GM23248 (cell line): ENCODE data around the gene ZDHHC6. TPM values are rescaled to one million over a fixed set of nuclear protein-coding genes. Genes with fewer than 3 reads are reported as not detected.

Experiments used
- DNase-seq: peaks from one replicate; pipeline ENCODE4 v3.0.0-alpha.2; 2015
- H2AFZ ChIP-seq: fragments of 200-600 bp; sonication (generic); 2 replicates; pipeline ENCODE4 v1.6.1; 2016; ENCODE audit warnings: antibody characterized with exemption
- H3F3A ChIP-seq: fragments of 200-600 bp; sonication (generic); 2 replicates; pipeline ENCODE4 v1.6.1; 2016; ENCODE audit warnings: mild to moderate bottlenecking, antibody characterized with exemption, mixed run types; ENCODE audit not compliant: insufficient read depth
- H3K27ac ChIP-seq: fragments of 200-600 bp; sonication (generic); 2 replicates; pipeline ENCODE4 v1.5.1; 2016; ENCODE audit warnings: mild to moderate bottlenecking
- H3K27me3 ChIP-seq: fragments of 200-600 bp; sonication (generic); replicated peaks from 2 replicates; pipeline ENCODE4 v1.6.1; 2016; ENCODE audit warnings: mild to moderate bottlenecking; ENCODE audit not compliant: insufficient read depth
- H3K36me3 ChIP-seq: fragments of 200-600 bp; sonication (generic); 2 replicates; pipeline ENCODE4 v1.6.1; 2016; ENCODE audit warnings: low read depth, mild to moderate bottlenecking
- H3K4me1 ChIP-seq: fragments of 200-600 bp; sonication (generic); 2 replicates; pipeline ENCODE4 v1.6.1; 2016; ENCODE audit warnings: mild to moderate bottlenecking; ENCODE audit not compliant: insufficient read depth
- H3K4me2 ChIP-seq: fragments of 200-600 bp; sonication (generic); one replicate; pipeline ENCODE4 v1.6.1; 2016; ENCODE audit warnings: mild to moderate bottlenecking; ENCODE audit not compliant: unreplicated experiment
- H3K4me3 ChIP-seq: fragments of 200-600 bp; sonication (generic); 2 replicates; pipeline ENCODE4 v1.5.1; 2016; ENCODE audit warnings: mild to moderate bottlenecking
- H3K79me2 ChIP-seq: fragments of 200-600 bp; sonication (generic); 2 replicates; pipeline ENCODE4 v1.6.1; 2016; ENCODE audit warnings: mild to moderate bottlenecking; ENCODE audit not compliant: insufficient read depth
- H3K9ac ChIP-seq: fragments of 200-600 bp; sonication (generic); 2 replicates; pipeline ENCODE4 v1.6.1; 2016; ENCODE audit warnings: mild to moderate bottlenecking
- H3K9me2 ChIP-seq: fragments of 200-600 bp; sonication (generic); 2 replicates; pipeline ENCODE4 v1.6.1; 2016; ENCODE audit warnings: mixed run types, mild to moderate bottlenecking, moderate library complexity; ENCODE audit not compliant: insufficient read depth
- H3K9me3 ChIP-seq: fragments of 200-600 bp; sonication (generic); one replicate; pipeline ENCODE4 v1.6.1; 2017; ENCODE audit warnings: low read depth
- H4K20me1 ChIP-seq: fragments of 200-600 bp; sonication (generic); 2 replicates; pipeline ENCODE4 v1.6.0; 2016; ENCODE audit not compliant: insufficient read depth
- EZH2 ChIP-seq: fragments of 200-600 bp; sonication (generic); IDR thresholded peaks from 2 replicates; pipeline ENCODE4 v1.6.1; 2018; ENCODE audit warnings: antibody characterized with exemption, mild to moderate bottlenecking; ENCODE audit not compliant: insufficient read depth, poor library complexity, severe bottlenecking
- EZH2phosphoT487 ChIP-seq: fragments of 200-600 bp; sonication (generic); IDR thresholded peaks from 2 replicates; pipeline ENCODE4 v1.6.1; 2018; ENCODE audit warnings: antibody characterized with exemption, moderate library complexity, mild to moderate bottlenecking, low read depth; ENCODE audit not compliant: insufficient read depth
- WGBS, 2 experiments: methylation state at CpG; one replicate each; pipeline ENCODE4 v1.1.6; 2015 to 2017; ENCODE audit warnings: low lambda C conversion rate in 2 of 2, low coverage in 1 of 2; ENCODE audit errors: missing lambda C conversion rate in 2 of 2; 5-methylcytosine and 5-hydroxymethylcytosine counted together
- in situ Hi-C: fragments of 300-500 bp; cut with MboI; formaldehyde crosslinking; loops from 2 replicates; pipeline ENCODE4 v1.15.0; 2020
- polyA plus RNA-seq: library from polyadenylated mRNA; unstranded; fragments of >200 nt; fragmentation: Nextera tagmentation; extraction: Ambion mirVana; gene quantifications from 2 replicates; pipeline ENCODE4 v1.2.1, GENCODE V29; 2016
- total RNA-seq: library from RNA; depleted of rRNA; stranded (reverse); fragments of >200 nt; shearing (Covaris generic); gene quantifications from 2 replicates; pipeline ENCODE4 v1.2.3, GENCODE V29; 2014

Gene ZDHHC6
- total and polyA plus RNA-seq, 2 experiments from 2014 or later: 23.6 to 47.1 TPM

DNA sequence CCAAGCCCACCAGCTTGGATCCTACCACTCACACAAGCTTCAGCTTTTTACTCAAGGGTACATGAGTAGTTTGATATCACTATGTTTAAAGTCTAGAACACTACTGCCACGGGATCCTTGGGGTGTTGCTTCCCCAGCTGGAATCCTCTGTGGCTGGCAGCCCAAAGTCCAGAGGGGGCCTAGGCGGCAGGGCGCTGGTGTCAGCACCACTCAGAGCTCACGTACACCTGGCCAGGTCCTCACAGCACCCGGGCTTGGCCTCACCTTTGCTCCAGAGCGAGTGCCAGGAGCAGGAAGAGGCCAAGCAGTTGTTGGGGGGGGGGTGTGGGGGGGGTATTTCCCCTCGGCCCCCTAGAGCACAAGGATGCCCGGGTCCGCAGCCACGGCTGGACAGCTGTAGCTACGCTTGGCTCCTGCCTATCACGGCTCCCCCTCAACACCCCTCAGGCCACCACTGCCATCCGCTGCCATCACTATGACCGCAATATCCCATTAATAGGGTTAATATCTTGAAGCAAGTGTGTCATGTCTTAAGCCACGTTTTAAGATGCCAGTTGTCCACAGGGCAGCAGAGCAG lies 17.0 kb downstream of the ZDHHC6 start:
- WGBS, 2 experiments: 78 to 79% methylated on average over 15 of the region's 15 CpGs
- Histone ChIP-seq H3K9me2 (no peaks in the 10 kb centered on the region), H3K4me2 (no peak overlapping the region), H3K4me1 (no peaks in the 10 kb centered on the region), H3F3A (peaks cover 7% of the 10 kb centered on the region; the same call in 1 of the 2 replicates), H2AFZ (no peak overlapping the region), H3K27me3 (no peaks in the 10 kb centered on the region), H3K36me3 (peaks cover 45% of the 10 kb centered on the region), H3K4me3 (no peak overlapping the region), H3K9me3 (no peaks in the 10 kb centered on the region), H3K27ac (no peak overlapping the region), H3K79me2 (no peaks in the 10 kb centered on the region), H3K9ac (no peak overlapping the region), H4K20me1 (no peaks in the 10 kb centered on the region)
- TF ChIP-seq EZH2 (no peak), EZH2phosphoT487 (no peak)
- no peak for DNase-seq
- in situ Hi-C loops: loop anchor here (25.0 kb wide), 1 partner anchor 267 kb away; no protein-coding TSS in a partner anchor

DNA sequence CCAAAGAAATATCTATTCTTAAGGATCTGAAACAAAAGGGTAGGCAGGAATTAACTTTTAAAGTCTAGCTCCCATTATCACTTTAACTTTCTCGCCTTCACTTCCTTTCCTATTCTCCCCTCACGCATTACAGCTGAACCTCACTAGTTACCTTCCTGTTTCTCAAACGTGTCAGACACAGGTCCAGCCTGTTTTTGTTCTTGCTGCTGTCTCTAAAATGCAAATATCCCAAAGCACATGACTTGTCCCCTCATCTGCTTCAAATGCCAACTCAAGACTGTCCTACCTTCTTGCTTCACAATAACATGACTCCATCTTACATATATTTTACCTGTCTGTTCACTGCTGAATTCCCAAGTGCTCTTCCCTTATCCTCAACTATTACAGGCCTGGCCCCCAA lies 17.6 kb downstream of the ZDHHC6 start:
- Histone ChIP-seq H3K9me3 (no peaks in the 10 kb centered on the region), H3K9ac (no peak overlapping the region), H3K4me1 (no peaks in the 10 kb centered on the region), H3K27me3 (no peaks in the 10 kb centered on the region), H3K4me3 (no peak overlapping the region), H2AFZ (no peak overlapping the region), H3K36me3 (peaks cover 39% of the 10 kb centered on the region), H3K9me2 (no peaks in the 10 kb centered on the region), H4K20me1 (no peaks in the 10 kb centered on the region), H3F3A (peaks cover 7% of the 10 kb centered on the region; the same call in 1 of the 2 replicates), H3K4me2 (no peak overlapping the region), H3K27ac (no peak overlapping the region), H3K79me2 (no peaks in the 10 kb centered on the region)
- in situ Hi-C loops: loop anchor here (25.0 kb wide), 1 partner anchor 267 kb away; no protein-coding TSS in a partner anchor
- DNase-seq: no peak
- 81 to 90% methylated on average over 3 of the region's 3 CpGs for WGBS, 2 experiments
- no peak for TF ChIP-seq EZH2phosphoT487
- TF ChIP-seq EZH2: no peak

DNA sequence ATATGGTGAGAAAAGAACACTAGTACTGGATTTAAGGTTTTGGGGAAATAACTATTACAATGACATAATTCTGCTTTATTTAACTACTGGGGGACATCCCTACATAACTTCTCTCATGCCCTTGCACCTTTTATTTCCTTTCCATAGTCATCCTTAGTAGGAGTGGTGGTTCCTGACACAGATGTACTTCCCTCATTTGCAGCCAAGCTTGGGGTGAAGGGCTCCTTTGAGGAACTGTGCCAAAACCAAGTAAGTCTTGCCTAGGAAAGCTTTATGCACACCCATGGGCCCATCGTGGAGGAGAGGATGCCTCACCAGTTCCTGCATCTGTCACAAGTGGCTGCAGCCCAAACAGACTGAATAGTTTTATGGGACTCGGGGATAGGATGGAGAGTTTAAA lies 20.6 kb downstream of the ZDHHC6 start:
- no peak for DNase-seq
- Histone ChIP-seq H3K4me2 (no peak overlapping the region), H3K9me3 (no peaks in the 10 kb centered on the region), H3K36me3 (peaks cover 13% of the 10 kb centered on the region), H3K9me2 (no peaks in the 10 kb centered on the region), H3K4me3 (no peak overlapping the region), H3K27me3 (no peaks in the 10 kb centered on the region), H3K79me2 (no peaks in the 10 kb centered on the region), H3F3A (peaks cover 7% of the 10 kb centered on the region; the same call in 1 of the 2 replicates), H3K4me1 (no peaks in the 10 kb centered on the region), H3K27ac (no peak overlapping the region), H4K20me1 (no peaks in the 10 kb centered on the region), H3K9ac (no peak overlapping the region), H2AFZ (no peak overlapping the region)
- no peak for TF ChIP-seq EZH2phosphoT487
- no peak for TF ChIP-seq EZH2
- in situ Hi-C loops: loop anchor here (25.0 kb wide), 1 partner anchor 264 kb away; no protein-coding TSS in a partner anchor
- 52 to 56% methylated on average over 2 of the region's 2 CpGs for WGBS, 2 experiments

DNA sequence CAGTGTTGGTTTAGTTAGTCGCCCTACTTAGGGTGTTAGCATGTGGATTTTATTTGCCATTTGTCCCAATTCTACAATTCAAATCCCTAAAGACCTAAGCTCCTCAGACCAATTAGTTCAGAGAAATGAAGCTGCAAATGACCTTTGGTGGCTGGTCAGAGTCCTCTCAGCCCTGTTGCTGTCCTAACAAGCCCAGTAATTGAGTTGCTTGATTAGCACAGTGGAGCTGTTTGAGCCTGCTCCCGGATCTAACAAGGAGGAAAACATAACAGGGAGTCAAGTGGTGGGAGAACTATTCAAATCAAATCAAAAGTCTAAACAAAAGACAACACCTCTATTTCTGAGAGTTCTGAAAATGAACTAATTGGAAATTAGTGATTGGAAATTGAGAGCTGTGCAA lies 22.1 kb downstream of the ZDHHC6 start:
- no peaks in the 10 kb centered on the region for H4K20me1 ChIP-seq
- no peaks in the 10 kb centered on the region for H3K79me2 ChIP-seq
- H3K9me2 ChIP-seq: no peaks in the 10 kb centered on the region
- no peak overlapping the region for H3K4me3 ChIP-seq
- no peaks in the 10 kb centered on the region for H3K27me3 ChIP-seq
- in situ Hi-C loops: loop anchor here (25.0 kb wide), 1 partner anchor 262 kb away; no protein-coding TSS in a partner anchor
- no peak for DNase-seq
- H3K4me2 ChIP-seq: no peak overlapping the region
- 19 to 32% methylated on average over 2 of the region's 2 CpGs for WGBS, 2 experiments
- H3K9ac ChIP-seq: no peak overlapping the region
- H3F3A ChIP-seq: peaks cover 7% of the 10 kb centered on the region; the same call in 1 of the 2 replicates
- TF ChIP-seq EZH2phosphoT487 (no peak), EZH2 (no peak)
- H3K36me3 ChIP-seq: no peaks in the 10 kb centered on the region
- H2AFZ ChIP-seq: no peak overlapping the region
- no peaks in the 10 kb centered on the region for H3K9me3 ChIP-seq
- H3K27ac ChIP-seq: no peak overlapping the region
- H3K4me1 ChIP-seq: no peaks in the 10 kb centered on the region
